ENCODE results near the gene RNF17.
A peak's percentile ranks its signal among the peaks of the same experiment; 100 is the strongest.
"Not testable (repeated sequence)": the region's sequence is repeated elsewhere in the genome, so short reads cannot be mapped to it uniquely, and the experiment has no call there.

Gene RNF17

GRCh38 chr13:24719139-24719538 is 44.8 kb upstream of the RNF17 start:
- DNase-seq (ENCODE audit: extremely low read depth, low read depth) = no peak
- no peak overlapping the region for H3K4me3 ChIP-seq (replicated peaks; ENCODE audit: low read depth, low read length)
- TF ChIP-seq CTCF (IDR thresholded peaks at IDR 0.05; ENCODE audit: low read depth, low read length, missing control alignments) = no peak

GRCh38 chr13:24723206-24723605 is 40.8 kb upstream of the RNF17 start:
- no peak for TF ChIP-seq CTCF (IDR thresholded peaks at IDR 0.05; ENCODE audit: low read depth, low read length, missing control alignments)
- DNase-seq (ENCODE audit: extremely low read depth, low read depth) = no peak
- no peak overlapping the region for H3K4me3 ChIP-seq (replicated peaks; ENCODE audit: low read depth, low read length)

GRCh38 chr13:24724714-24725113 is 39.3 kb upstream of the RNF17 start:
- no peak for DNase-seq (ENCODE audit: extremely low read depth, low read depth)
- no peak overlapping the region for H3K4me3 ChIP-seq (replicated peaks; ENCODE audit: low read depth, low read length)
- TF ChIP-seq CTCF (IDR thresholded peaks at IDR 0.05; ENCODE audit: low read depth, low read length, missing control alignments) = no peak

- no peak for DNase-seq (ENCODE audit: extremely low read depth, low read depth)
- H3K4me3 ChIP-seq (replicated peaks; ENCODE audit: low read depth, low read length) = no peak overlapping the region
- no peak for TF ChIP-seq CTCF (IDR thresholded peaks at IDR 0.05; ENCODE audit: low read depth, low read length, missing control alignments)
Measured at GRCh38 chr13:24725379-24725778, 38.6 kb upstream of the RNF17 start.

GRCh38 chr13:24727731-24728601 is 36.0 kb upstream of the RNF17 start:
- H3K4me3 ChIP-seq (replicated peaks; ENCODE audit: low read depth, low read length) = no peak overlapping the region
- peak; percentile 82 for DNase-seq (ENCODE audit: extremely low read depth, low read depth)
- TF ChIP-seq CTCF (IDR thresholded peaks at IDR 0.05; ENCODE audit: low read depth, low read length, missing control alignments) = peak; percentile 77

GRCh38 chr13:24730873-24731567 is 32.9 kb upstream of the RNF17 start:
- DNase-seq (ENCODE audit: extremely low read depth, low read depth); H3K4me3 ChIP-seq (replicated peaks; ENCODE audit: low read depth, low read length): not testable (repeated sequence)

GRCh38 chr13:24734950-24735349 is 29.0 kb upstream of the RNF17 start:
- no peak overlapping the region for H3K4me3 ChIP-seq (replicated peaks; ENCODE audit: low read depth, low read length)
- no peak for TF ChIP-seq CTCF (IDR thresholded peaks at IDR 0.05; ENCODE audit: low read depth, low read length, missing control alignments)
- no peak for DNase-seq (ENCODE audit: extremely low read depth, low read depth)
